Nucleus accumbens (tissue), 56 donors: ENCODE results near the gene ANO7.
A peak's percentile ranks its signal among the peaks of the same experiment; 100 is the strongest.
"Not testable (repeated sequence)": the region's sequence is repeated elsewhere in the genome, so short reads cannot be mapped to it uniquely, and the experiment has no call there.

Experiments used
- DNase-seq, 56 donors: peaks; one replicate each; lab custom pipeline; 2025; lab: John Stamatoyannopoulos, UW

The ANO7 gene

DNA sequence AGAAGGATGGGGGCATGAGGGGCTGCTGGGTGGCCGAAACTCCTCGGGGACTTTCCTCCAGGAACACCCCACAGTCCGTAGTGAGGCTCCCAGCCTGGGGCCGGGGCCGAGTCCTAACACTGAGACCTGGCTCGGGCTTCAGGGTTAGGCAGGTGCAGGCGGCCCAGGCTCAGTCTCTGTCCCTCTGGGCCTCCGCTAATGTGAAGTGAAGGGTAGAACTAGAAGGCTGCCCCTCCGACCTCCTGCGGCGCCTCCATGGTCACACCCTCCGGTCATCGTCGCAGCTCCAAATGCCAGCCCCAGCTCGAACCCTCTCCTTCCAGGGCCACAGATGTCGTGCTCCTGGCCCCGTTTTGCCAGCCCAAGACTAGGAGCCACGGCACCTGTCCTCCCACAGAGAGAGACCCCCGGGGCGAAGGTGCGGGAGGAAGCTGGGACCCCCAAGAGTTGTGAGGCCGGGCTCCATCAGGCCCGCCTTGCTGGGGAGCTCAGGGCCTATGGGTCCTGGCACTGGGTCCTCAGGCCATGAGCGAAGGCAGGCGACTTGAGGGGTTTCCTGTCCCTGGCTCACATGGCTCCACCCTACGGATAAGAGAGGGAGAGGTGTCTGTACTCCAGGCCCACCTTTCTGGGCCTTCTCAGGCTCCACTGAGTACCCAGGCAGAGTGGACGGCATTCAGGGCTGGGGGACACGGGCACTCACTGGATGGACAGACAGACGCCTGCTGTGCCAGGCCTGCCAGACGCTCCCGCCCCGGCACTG lies 797 bp downstream of the ANO7 start:
- no peak for DNase-seq

- no peak for DNase-seq
These were observed 1.4 kb downstream of the ANO7 start for GRCh38 chr2:241189856-241190201.

- DNase-seq: no peak
These were observed 2.0 kb downstream of the ANO7 start for GRCh38 chr2:241190291-241190981.

GRCh38 chr2:241191081-241191480 lies 2.6 kb downstream of the ANO7 start:
- DNase-seq: no peak

DNA sequence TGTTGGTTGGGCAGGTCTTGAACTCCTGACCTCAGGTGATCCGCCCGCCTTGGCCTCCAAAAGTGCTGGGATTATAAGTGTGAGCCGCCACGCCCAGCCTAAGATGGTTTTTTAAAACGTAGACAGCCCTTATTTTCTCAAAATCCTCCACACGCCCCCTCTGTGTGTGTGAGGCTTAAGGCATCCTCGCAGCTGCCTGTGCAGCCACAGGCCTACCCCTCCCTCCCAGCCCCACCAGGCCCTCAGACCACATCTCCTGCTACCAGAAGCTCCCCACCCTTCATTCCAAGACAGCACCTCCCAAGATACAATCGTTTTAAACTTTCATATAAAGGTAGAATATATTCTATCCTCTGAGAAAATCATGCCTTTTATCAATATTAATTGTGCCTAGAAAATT lies 4.8 kb downstream of the ANO7 start:
- no peak for DNase-seq

GRCh38 chr2:241194811-241195210 lies 6.3 kb downstream of the ANO7 start:
- no peak for DNase-seq

GRCh38 chr2:241195506-241196130 lies 7.1 kb downstream of the ANO7 start:
- no peak for DNase-seq

DNA sequence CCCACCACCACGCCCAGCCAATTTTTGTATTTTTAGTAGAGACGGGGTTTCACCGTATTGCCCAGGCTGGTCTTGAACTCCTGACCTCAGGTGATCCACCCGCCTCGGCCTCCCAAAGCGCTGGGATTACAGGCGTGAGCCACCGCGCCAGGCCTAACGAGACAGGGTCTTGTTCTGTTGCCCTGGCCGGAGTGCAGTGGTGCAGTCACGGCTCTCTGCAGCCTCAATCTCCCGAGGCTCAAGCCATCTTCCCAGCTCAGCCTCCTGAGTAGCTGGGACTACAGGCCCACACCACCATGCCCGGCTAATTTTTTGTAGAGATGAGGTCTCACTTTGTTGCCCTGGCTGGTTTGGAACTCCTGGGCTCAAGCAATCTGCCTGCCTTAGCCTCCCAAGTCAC lies 8.8 kb downstream of the ANO7 start:
- DNase-seq: not testable (repeated sequence)

GRCh38 chr2:241197947-241198346 lies 9.5 kb downstream of the ANO7 start:
- DNase-seq: no peak

- no peak for DNase-seq
These were observed 10.2 kb downstream of the ANO7 start for GRCh38 chr2:241198381-241199279.

DNA sequence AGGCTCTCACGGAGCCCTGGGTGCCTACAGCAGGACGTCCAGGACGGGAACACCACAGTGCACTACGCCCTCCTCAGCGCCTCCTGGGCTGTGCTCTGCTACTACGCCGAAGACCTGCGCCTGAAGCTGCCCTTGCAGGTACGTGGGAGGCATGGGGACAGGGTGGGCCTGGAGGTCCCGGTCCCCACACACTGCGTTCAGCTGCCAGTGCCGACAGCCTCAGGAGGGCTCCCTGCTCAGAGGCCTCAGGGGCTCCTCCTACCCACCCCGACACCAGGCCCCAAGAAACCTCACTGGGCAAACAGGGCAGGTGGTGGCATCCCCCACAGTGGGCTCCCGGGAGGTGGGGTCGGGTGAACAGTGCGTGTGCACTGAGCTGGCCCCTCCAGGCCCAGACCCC lies 10.8 kb downstream of the ANO7 start:
- DNase-seq: no peak

DNA sequence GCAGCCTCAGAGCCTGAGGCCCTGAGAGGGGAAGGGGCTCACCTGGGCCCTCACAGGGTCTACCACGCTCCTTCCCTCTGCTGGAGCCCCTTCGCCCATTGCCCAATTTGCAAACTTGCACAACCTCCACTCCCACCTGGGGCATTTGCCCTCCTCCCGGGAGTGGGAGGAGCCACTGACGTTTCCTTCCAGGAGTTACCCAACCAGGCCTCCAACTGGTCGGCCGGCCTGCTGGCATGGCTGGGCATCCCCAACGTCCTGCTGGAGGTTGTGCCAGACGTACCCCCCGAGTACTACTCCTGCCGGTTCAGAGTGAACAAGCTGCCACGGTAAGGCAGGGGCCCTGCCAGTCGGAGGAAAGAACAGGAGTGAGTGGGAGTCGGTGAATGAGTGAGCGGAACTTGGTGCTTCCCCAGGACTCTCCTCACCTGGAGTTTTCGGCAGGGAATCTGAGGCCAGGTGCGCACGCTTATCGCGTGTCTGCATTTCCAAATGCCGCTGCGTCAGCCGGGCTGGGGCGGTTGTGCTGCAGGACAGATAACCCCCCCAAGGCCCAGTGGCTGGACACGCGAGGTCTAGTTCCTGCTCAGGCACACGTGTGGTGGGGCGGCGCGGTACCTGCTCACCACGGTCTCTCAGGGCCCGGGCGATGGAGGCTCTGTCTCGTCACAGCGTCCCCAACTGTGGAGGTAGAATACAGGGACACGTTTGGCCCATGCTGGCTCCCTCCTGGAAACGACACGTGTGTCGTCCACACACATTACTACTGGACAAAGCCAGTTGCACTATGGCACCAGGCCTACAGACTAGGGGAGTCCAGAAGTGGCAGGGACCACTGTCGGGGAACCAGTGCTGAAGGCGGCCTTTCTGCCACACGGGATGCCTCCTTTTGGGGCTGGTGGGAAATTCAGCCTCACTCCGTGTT lies 11.7 kb downstream of the ANO7 start:
- DNase-seq: peak in 4 of 56 donors; percentile 16 to 34 (median 24)

GRCh38 chr2:241200822-241201395 lies 12.4 kb downstream of the ANO7 start:
- no peak for DNase-seq

- DNase-seq: no peak
These were observed 13.2 kb downstream of the ANO7 start for GRCh38 chr2:241201445-241202267.

GRCh38 chr2:241202268-241202585 lies 13.8 kb downstream of the ANO7 start:
- DNase-seq: no peak

GRCh38 chr2:241202681-241203080 lies 14.2 kb downstream of the ANO7 start:
- DNase-seq: no peak

- DNase-seq: no peak
These were observed 14.9 kb downstream of the ANO7 start for GRCh38 chr2:241203218-241204009.

- DNase-seq: no peak
These were observed 15.5 kb downstream of the ANO7 start for GRCh38 chr2:241204010-241204384.
